ENCODE data around the gene ZCCHC13. TPM values are rescaled to one million over a fixed set of nuclear protein-coding genes. Genes with fewer than 3 reads are reported as not detected.

Gene ZCCHC13
- total and polyA plus RNA-seq, 9 of the 15 experiments (the other 6 are each of a cell fraction or from before 2014, with no cell fraction given): not detected

DNA sequence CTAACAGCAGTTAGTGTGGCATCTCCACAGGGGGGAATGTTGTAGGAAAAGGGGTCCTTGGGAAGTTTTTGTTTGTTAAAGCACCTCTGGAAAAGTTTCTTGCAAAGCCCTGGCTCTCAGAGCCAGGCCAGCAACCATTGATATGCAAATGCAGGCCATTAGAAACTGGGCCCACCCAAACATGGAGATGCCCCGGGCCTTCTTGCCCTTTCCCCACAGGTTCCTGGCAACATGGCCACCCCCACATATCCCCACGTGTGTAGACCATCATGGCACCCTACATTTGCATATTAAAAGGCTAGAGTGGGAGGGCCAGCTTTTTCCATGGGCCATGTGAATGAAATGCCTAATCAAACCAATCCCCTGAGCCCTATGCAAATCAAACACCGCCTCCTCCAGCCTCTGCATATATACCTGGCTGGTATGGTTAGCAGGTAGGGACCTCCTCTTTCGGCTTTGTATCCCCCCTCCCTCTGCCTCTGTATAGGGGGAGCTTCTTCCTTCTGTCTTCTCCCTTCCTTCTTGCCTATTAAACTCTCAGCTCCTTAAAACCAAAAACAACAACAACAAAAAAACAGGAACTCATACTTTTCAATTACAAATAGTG lies 44.0 kb upstream of the ZCCHC13 start:
- ChIA-PET POLR2A (no interaction called here), CTCF (ENCODE audit: low intra/inter-chr PET ratio) (no interaction called here)
- TF ChIP-seq, protein P1, sequence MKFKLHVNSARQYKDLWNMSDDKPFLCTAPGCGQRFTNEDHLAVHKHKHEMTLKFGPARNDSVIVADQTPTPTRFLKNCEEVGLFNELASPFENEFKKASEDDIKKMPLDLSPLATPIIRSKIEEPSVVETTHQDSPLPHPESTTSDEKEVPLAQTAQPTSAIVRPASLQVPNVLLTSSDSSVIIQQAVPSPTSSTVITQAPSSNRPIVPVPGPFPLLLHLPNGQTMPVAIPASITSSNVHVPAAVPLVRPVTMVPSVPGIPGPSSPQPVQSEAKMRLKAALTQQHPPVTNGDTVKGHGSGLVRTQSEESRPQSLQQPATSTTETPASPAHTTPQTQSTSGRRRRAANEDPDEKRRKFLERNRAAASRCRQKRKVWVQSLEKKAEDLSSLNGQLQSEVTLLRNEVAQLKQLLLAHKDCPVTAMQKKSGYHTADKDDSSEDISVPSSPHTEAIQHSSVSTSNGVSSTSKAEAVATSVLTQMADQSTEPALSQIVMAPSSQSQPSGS (CRISPR knock-in tag; IDR thresholded peaks at IDR 0.05): no peak
- TF ChIP-seq ZNF263 (CRISPR knock-in tag; IDR thresholded peaks at IDR 0.05; ENCODE audit: borderline replicate concordance): no peak
- TF ChIP-seq, protein P2, sequence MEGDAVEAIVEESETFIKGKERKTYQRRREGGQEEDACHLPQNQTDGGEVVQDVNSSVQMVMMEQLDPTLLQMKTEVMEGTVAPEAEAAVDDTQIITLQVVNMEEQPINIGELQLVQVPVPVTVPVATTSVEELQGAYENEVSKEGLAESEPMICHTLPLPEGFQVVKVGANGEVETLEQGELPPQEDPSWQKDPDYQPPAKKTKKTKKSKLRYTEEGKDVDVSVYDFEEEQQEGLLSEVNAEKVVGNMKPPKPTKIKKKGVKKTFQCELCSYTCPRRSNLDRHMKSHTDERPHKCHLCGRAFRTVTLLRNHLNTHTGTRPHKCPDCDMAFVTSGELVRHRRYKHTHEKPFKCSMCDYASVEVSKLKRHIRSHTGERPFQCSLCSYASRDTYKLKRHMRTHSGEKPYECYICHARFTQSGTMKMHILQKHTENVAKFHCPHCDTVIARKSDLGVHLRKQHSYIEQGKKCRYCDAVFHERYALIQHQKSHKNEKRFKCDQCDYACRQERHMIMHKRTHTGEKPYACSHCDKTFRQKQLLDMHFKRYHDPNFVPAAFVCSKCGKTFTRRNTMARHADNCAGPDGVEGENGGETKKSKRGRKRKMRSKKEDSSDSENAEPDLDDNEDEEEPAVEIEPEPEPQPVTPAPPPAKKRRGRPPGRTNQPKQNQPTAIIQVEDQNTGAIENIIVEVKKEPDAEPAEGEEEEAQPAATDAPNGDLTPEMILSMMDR (IDR thresholded peaks at IDR 0.05 in 2 of 3, conservative IDR thresholded peaks at IDR 0.05 in 1 of 3; ENCODE audit: insufficient read depth in 2 of 3, low read depth in 1 of 3, low read length in 3 of 3): no peak
- Histone ChIP-seq H3K9me1 (ENCODE audit: control insufficient read depth, insufficient read depth, low read length) (no peaks in the 10 kb centered on the region), H3K9me3 (replicated peaks; ENCODE audit: control insufficient read depth, insufficient read depth, low read depth, low read length) (no peaks in the 10 kb centered on the region), H3K27me3 (ENCODE audit: control insufficient read depth in 2 of 2, insufficient read depth in 2 of 2, low read length in 2 of 2) (no peaks in the 10 kb centered on the region), H2AFZ (ENCODE audit: low read depth, low read length) (no peak overlapping the region), H4K20me1 (replicated peaks; ENCODE audit: control insufficient read depth, insufficient read depth, low read length) (no peaks in the 10 kb centered on the region), H3K4me3 (no peak overlapping the region), H3K4me2 (ENCODE audit: insufficient read depth, low read length) (no peak overlapping the region), H3K36me3 (ENCODE audit: control insufficient read depth, insufficient read depth, low read length) (peaks cover 22% of the 10 kb centered on the region; the same call in 2 of the 3 replicates), H3K27ac (ENCODE audit: extremely low read depth, low read depth, low read length) (no peak overlapping the region), H3K9ac (ENCODE audit: insufficient read depth in 1 of 2, low read depth in 2 of 2, low read length in 2 of 2) (no peak overlapping the region), H3K79me2 (ENCODE audit: control insufficient read depth, insufficient read depth, low read length) (no peaks in the 10 kb centered on the region), H3K4me1 (replicated peaks in 1 of 2; ENCODE audit: control insufficient read depth in 2 of 2, insufficient read depth in 2 of 2, low read length in 2 of 2) (no peaks in the 10 kb centered on the region)
- FAIRE-seq (no peak), DNase-seq (ENCODE audit: extremely low read depth in 1 of 4, low spot score in 3 of 4) (no peak), ATAC-seq (no peak)
- intact Hi-C loops (cut with micrococcal nuclease) (no loop called here), in situ Hi-C loops (cut with MboI) (no loop called here)
- BruUV-seq (replicated peaks): no TSS peak
- 86% methylated on average over 3 of the region's 4 CpGs for WGBS (ENCODE audit: insufficient coverage, low coverage, missing lambda C conversion rate)

Data from K562 (cell line).